K562 treated with DMSO at 1 percent for 4 hours (cell line): ENCODE data around the gene KLHDC8A. TPM values are rescaled to one million over a fixed set of nuclear protein-coding genes. Genes with fewer than 3 reads are reported as not detected.

Experiments
- total RNA-seq: library from RNA; unstranded; fragments of 300-600 nt; gene quantifications from 2 replicates; pipeline ENCODE4 v1.2.3, GENCODE V29; 2022; ENCODE audit not compliant: insufficient read depth

KLHDC8A gene
- 0.19 TPM in 1 of 2 replicates, not detected in the other for total RNA-seq

GRCh38 chr1:205356440-205357139 is at the start of gene KLHDC8A:
Gene KLHDC8A, minus strand, starts transcription at chr1:205356922. Its CDS starts 13,318 bp downstream, at chr1:205343604.

GRCh38 chr1:205321162-205321958 is 35.4 kb downstream of the KLHDC8A start, which contains the start of gene NUAK2:
Gene NUAK2, minus strand, starts transcription at chr1:205321745. Its CDS starts 117 bp downstream, at chr1:205321628.

Other genes with a start within 250 kb of the KLHDC8A start
- 20.9 and 22.7 TPM in 2 replicates for gene RBBP5, start 234.9 kb downstream of the KLHDC8A start, total RNA-seq
- gene DSTYK, start 145.2 kb downstream of the KLHDC8A start, total RNA-seq, result 5.3 and 6.4 TPM in 2 replicates
- gene TMCC2, start 129.0 kb downstream of the KLHDC8A start, total RNA-seq, result 7.1 and 8.0 TPM in 2 replicates
- 0.34 and 0.76 TPM in 2 replicates for gene NUAK2, start 35.2 kb downstream of the KLHDC8A start, total RNA-seq
- not detected in 2 replicates for gene LEMD1, start 65.1 kb upstream of the KLHDC8A start, total RNA-seq
- 1.3 TPM in 2 replicates for gene BLACAT1, start 99.1 kb upstream of the KLHDC8A start, total RNA-seq
- gene CDK18, start 147.7 kb upstream of the KLHDC8A start, total RNA-seq, result not detected in 2 replicates